Large intestine (tissue), 3 donors: ENCODE results near the gene FEZ2. TPM values are rescaled to one million over a fixed set of nuclear protein-coding genes. Genes with fewer than 3 reads are reported as not detected.

ENCODE experiments used
- DNase-seq, 2 donors: peaks; one replicate each; pipeline versions ENCODE4 v3.0.0 to v3.0.0-alpha.2; 2013
- H3K27ac ChIP-seq: one replicate; pipeline ENCODE4 v1.5.1; 2013; ENCODE audit warnings: low read length
- H3K27me3 ChIP-seq: 2 replicates; pipeline ENCODE4 v1.6.1; 2013; ENCODE audit warnings: low read length; ENCODE audit not compliant: control insufficient read depth, insufficient read depth
- H3K36me3 ChIP-seq: 2 replicates; pipeline ENCODE4 v1.6.1; 2013; ENCODE audit warnings: low read length; ENCODE audit not compliant: control insufficient read depth, insufficient read depth
- H3K4me1 ChIP-seq: one replicate; pipeline ENCODE4 v1.6.1; 2013; ENCODE audit warnings: low read length; ENCODE audit not compliant: control insufficient read depth, insufficient read depth
- H3K4me3 ChIP-seq: one replicate; pipeline ENCODE4 v1.5.1; 2013; ENCODE audit warnings: low read length
- H3K9me3 ChIP-seq: one replicate; pipeline ENCODE4 v1.6.1; 2013; ENCODE audit warnings: mild to moderate bottlenecking, low read depth, low read length, moderate library complexity; ENCODE audit not compliant: control insufficient read depth
- WGBS: methylation state at CpG from one replicate; pipeline ENCODE4 v1.1.5; 2013; ENCODE audit warnings: low lambda C conversion rate; ENCODE audit not compliant: insufficient coverage; 5-methylcytosine and 5-hydroxymethylcytosine counted together
- polyA plus RNA-seq: library from polyadenylated mRNA; unstranded; fragments of 120-200 nt; gene quantifications from one replicate; pipeline ENCODE4 v1.2.1, GENCODE V29; 2013

FEZ2 gene
- polyA plus RNA-seq, 1 donor = 59.4 TPM

DNA sequence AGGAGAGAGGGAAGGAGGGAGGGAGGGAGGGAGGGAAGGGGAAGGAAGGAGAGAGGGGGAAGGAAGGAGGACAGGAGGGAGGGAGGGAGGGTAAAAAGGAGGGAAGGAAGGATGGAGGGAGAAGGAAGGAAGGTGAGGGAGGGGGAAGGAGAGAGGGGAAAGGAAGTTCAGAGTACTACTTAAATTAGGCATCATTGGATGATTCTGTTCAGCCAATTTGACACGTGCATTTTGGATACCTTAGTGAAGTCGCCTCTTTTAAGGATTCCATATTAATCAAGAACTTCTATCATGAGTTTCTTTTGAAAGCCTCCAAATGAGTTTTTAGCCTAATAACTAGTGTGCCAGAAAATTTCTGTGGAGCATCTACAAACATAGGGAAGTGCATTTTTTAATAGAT lies 62.9 kb downstream of the FEZ2 start:
- 100% methylated on average over 2 of the region's 2 CpGs for WGBS
- Histone ChIP-seq H3K36me3 (peaks cover 19% of the 10 kb centered on the region), H3K27me3 (no peaks in the 10 kb centered on the region), H3K4me3 (no peak overlapping the region), H3K27ac (no peak overlapping the region), H3K9me3 (no peaks in the 10 kb centered on the region), H3K4me1 (peaks cover 7% of the 10 kb centered on the region)
- DNase-seq = no peak

GRCh38 chr2:36534275-36534799 lies 63.6 kb downstream of the FEZ2 start:
- peaks cover 7% of the 10 kb centered on the region for H3K4me1 ChIP-seq
- DNase-seq = no peak
- peaks cover 18% of the 10 kb centered on the region for H3K36me3 ChIP-seq
- no peak overlapping the region for H3K4me3 ChIP-seq
- H3K27ac ChIP-seq = no peak overlapping the region
- H3K9me3 ChIP-seq = no peaks in the 10 kb centered on the region
- H3K27me3 ChIP-seq = no peaks in the 10 kb centered on the region

- H3K27ac ChIP-seq = no peak overlapping the region
- H3K36me3 ChIP-seq = peaks cover 2% of the 10 kb centered on the region
- no CpG with 5 or more reads among the region's 3 CpGs for WGBS
- DNase-seq = peak in 1 of 2 donors; percentile 20
- H3K4me3 ChIP-seq = no peak overlapping the region
- H3K9me3 ChIP-seq = no peaks in the 10 kb centered on the region
- H3K4me1 ChIP-seq = peaks cover 7% of the 10 kb centered on the region
- no peaks in the 10 kb centered on the region for H3K27me3 ChIP-seq
Measured at GRCh38 chr2:36530983-36531354, 67.0 kb downstream of the FEZ2 start.

- Histone ChIP-seq H3K4me3 (no peak overlapping the region), H3K9me3 (no peaks in the 10 kb centered on the region), H3K27ac (no peak overlapping the region), H3K4me1 (peaks cover 7% of the 10 kb centered on the region), H3K36me3 (peaks cover 2% of the 10 kb centered on the region), H3K27me3 (no peaks in the 10 kb centered on the region)
- DNase-seq = peak in 1 of 2 donors; percentile 64
- WGBS = 86% methylated on average over 3 of the region's 9 CpGs
Measured at GRCh38 chr2:36530178-36530982, 67.6 kb downstream of the FEZ2 start.

GRCh38 chr2:36528766-36529392 lies 69.1 kb downstream of the FEZ2 start:
- no peak for DNase-seq
- no CpG with 5 or more reads among the region's 7 CpGs for WGBS
- H3K9me3 ChIP-seq = no peaks in the 10 kb centered on the region
- H3K36me3 ChIP-seq = peaks cover 4% of the 10 kb centered on the region
- no peak overlapping the region for H3K27ac ChIP-seq
- no peaks in the 10 kb centered on the region for H3K27me3 ChIP-seq
- no peak overlapping the region for H3K4me3 ChIP-seq
- H3K4me1 ChIP-seq = peaks cover 7% of the 10 kb centered on the region

DNA sequence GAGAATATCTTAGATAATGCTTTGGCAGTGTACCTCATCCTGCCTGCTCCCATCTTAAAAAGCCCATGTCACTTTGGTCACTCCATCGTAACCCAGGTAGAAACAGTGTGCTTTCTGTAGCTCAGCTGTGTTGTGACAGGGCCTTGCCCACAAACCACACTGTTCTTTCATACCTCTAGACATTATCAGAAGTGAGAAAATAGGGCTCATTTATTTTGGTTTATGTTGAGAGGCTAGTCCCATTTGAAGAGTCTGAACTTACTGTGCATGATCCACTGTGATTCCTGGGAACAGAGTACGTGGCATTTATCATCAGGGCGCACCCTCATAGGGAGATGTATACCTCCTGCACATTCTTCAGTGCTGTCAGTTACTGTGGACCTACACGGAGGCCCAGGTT lies 69.7 kb downstream of the FEZ2 start:
- no peaks in the 10 kb centered on the region for H3K9me3 ChIP-seq
- no peak overlapping the region for H3K27ac ChIP-seq
- H3K4me1 ChIP-seq = peaks cover 7% of the 10 kb centered on the region
- no peak overlapping the region for H3K4me3 ChIP-seq
- DNase-seq = no peak
- no peaks in the 10 kb centered on the region for H3K27me3 ChIP-seq
- H3K36me3 ChIP-seq = peaks cover 8% of the 10 kb centered on the region
- no CpG with 5 or more reads among the region's 4 CpGs for WGBS

- Histone ChIP-seq H3K4me1 (peaks cover 5% of the 10 kb centered on the region), H3K4me3 (no peak overlapping the region), H3K27me3 (no peaks in the 10 kb centered on the region), H3K36me3 (peaks cover 18% of the 10 kb centered on the region), H3K27ac (no peak overlapping the region), H3K9me3 (no peaks in the 10 kb centered on the region)
- no CpG with 5 or more reads among the region's 2 CpGs for WGBS
- DNase-seq = no peak
Measured at GRCh38 chr2:36526226-36526625, 71.7 kb downstream of the FEZ2 start.

DNA sequence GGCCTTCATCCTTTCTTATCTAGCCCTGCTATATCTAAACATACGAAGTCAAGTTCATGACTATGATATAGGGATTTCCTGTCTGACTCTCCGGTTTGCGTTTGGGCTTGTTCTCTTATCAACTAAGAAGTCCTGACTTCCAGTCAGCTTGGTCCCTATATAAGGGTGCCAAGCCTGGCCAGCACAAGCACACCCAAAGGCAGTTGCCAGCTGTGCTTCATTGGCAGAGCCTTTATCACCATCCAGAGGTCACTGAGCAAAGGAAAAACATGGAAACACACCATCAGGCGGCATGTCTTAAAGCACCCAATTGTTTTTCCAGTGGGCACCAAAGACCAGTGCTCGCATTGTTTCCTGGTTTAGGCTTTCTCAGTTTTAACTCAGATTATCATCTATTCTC lies 72.7 kb downstream of the FEZ2 start:
- Histone ChIP-seq H3K36me3 (peaks cover 21% of the 10 kb centered on the region), H3K27me3 (no peaks in the 10 kb centered on the region), H3K4me1 (peaks cover 1% of the 10 kb centered on the region), H3K4me3 (no peak overlapping the region), H3K27ac (no peak overlapping the region), H3K9me3 (no peaks in the 10 kb centered on the region)
- no peak for DNase-seq
- 80% methylated on average over 1 of the region's 5 CpGs for WGBS

GRCh38 chr2:36523153-36523552 lies 74.8 kb downstream of the FEZ2 start:
- no peak for DNase-seq
- Histone ChIP-seq H3K4me1 (no peaks in the 10 kb centered on the region), H3K36me3 (peaks cover 35% of the 10 kb centered on the region), H3K9me3 (no peaks in the 10 kb centered on the region), H3K27ac (no peak overlapping the region), H3K4me3 (no peak overlapping the region), H3K27me3 (no peaks in the 10 kb centered on the region)
- no CpG with 5 or more reads among the region's 4 CpGs for WGBS

DNA sequence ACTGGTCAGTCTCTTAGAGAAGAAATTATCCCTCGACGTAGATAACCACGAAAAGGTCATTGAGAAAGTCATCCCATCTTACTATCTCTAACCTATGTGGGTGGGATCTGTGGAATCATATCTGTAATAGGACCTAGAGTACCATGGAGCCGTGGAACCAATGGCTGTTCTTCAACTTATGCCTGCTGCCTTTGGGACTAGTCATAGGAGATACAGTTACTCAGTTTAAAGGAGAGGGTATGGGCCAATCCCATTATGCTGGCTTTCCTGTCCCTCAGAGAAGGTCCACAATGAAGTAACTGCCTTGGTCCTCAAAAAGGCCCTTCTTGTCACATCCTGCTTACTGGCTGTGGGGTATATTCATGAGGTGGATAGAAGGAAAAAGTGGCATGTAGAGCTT lies 77.5 kb downstream of the FEZ2 start:
- WGBS = no CpG with 5 or more reads among the region's 4 CpGs
- no peaks in the 10 kb centered on the region for H3K9me3 ChIP-seq
- DNase-seq = no peak
- H3K4me1 ChIP-seq = no peaks in the 10 kb centered on the region
- no peak overlapping the region for H3K4me3 ChIP-seq
- H3K27ac ChIP-seq = no peak overlapping the region
- H3K36me3 ChIP-seq = peaks cover 52% of the 10 kb centered on the region
- H3K27me3 ChIP-seq = no peaks in the 10 kb centered on the region
